SH-SY5Y (cell line): ENCODE results near the gene CCL15.

Experiments used
- GATA2 ChIP-seq: IDR thresholded peaks from 2 replicates; pipeline ENCODE4 v1.6.1; 2011; ENCODE audit warnings: mild to moderate bottlenecking, low read depth, low read length
- GATA3 ChIP-seq: IDR thresholded peaks from 2 replicates; pipeline ENCODE4 v1.6.1; 2011; ENCODE audit warnings: low read depth, mild to moderate bottlenecking, low read length, moderate library complexity

GRCh38 chr17:36027761-36028160 lies 26.4 kb upstream of the CCL15 start:
- no peak for TF ChIP-seq GATA2
- no peak for TF ChIP-seq GATA3
